ENCODE results near the gene SHISA6.

- TF ChIP-seq POLR2AphosphoS5 (IDR thresholded peaks at IDR 0.05; ENCODE audit: low read depth, low read length) = no peak
- TF ChIP-seq REST (IDR thresholded peaks at IDR 0.05; ENCODE audit: insufficient read depth in 1 of 2, low read depth in 2 of 2, low read length in 2 of 2) = no peak
- TF ChIP-seq TAF1 (IDR thresholded peaks at IDR 0.05; ENCODE audit: borderline replicate concordance, insufficient read depth, low read length) = no peak
- TF ChIP-seq SIN3A (IDR thresholded peaks at IDR 0.05; ENCODE audit: borderline replicate concordance, insufficient read depth, low read length) = no peak
- no peak for TF ChIP-seq FOXP2 (optimal IDR thresholded peaks at IDR 0.05; ENCODE audit: borderline replicate concordance, extremely low read depth, extremely low read length, insufficient read depth)
These were observed 262.5 kb downstream of the SHISA6 start for GRCh38 chr17:11503308-11504035.

Measured in PFSK-1 (cell line).